Stimulated activated CD8-positive, alpha-beta memory T cell treated with anti-CD3 and anti-CD28 coated beads, Interleukin-7, amount 100 ng/mL, for 1 hour (primary cell): ENCODE data around the gene URAD.

Experiments used
- DNase-seq, 2 donors: peaks; one replicate each; pipeline ENCODE4 v3.0.0-alpha.2; 2020; ENCODE audit warnings: low read depth in 2 of 2

The URAD gene

DNA sequence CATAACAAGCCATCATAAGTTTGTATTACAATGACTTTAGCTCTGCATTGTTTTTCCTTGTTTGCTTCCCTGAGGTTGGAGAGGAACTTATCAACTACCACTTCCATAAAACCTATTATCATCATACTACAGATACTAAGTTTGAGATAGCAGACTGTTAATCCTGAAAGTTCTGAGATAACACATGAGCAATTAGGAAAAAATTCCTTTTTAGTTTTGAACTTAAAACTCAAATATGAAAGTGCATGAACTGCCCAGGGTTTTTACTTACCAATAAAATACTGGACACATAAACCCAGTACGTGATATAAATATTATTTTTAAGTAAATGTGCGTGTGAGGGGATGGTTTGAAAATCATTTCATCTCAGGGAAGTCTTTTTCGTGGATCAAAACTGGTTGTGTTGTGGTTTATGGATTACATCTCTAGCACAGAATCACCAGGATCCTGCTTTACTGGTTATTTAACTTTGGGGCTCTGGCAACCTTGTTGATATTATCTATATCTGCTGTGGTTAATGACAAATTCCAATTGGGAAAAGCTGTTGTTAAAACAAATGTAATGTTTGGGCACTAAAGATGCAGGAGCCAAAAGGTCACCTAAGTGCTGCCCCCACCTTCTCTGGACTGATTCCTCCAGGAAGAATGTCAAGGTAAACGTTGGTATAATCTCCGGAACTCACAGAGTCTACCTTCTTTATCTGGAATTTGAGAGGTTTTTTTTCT, 31.8 kb downstream of the URAD start:
- DNase-seq, result no peak

DNA sequence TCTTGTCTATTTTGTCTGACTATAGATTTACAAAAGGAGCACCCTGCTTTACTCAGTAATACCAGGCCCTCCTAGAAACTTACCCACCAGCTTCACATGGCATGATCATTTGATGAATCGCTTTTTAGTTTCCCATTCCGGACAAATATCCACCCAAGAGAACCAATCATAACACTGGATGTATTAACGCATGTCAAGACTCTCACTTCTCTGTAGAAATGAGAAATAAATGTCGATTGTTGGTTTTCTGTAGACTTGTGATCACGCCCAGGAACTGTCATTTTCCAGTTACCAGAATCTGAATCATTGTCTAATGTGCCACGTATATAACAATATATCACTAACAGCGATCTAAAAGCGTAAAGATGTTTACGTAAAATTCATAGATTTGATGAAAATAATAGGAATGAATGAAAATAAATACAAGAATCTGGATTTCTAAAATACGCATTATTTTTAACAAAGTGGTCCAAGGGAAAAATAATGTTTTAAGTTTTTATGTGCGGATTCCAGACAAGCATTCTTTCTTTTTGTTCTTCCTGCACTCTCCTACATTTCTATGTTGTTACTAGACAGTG, 33.4 kb downstream of the URAD start:
- no peak for DNase-seq

DNA sequence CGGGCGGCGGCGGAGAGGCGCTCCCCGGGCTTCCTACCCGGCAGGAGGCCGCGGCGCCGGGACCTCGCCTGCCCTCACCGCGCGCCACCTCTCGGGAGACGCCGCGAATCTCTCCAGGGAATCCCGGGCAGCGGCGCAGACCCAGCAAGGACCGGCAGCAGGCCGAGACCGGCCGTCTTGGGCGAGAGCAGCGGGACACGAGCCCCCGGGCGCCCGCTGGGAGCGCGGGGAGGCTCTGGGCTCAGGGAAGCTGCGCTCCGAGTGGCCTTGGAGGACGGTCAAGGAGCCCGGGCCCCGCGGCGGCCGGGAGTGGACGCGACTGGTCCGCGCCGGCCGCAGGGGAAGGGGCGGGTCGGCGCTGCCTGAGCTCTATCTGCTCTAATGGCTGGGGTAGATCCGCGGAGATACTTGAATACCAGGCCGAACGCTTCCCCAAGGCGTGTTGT, 34.1 kb downstream of the URAD start:
- DNase-seq, result no peak

- DNase-seq, result peak in 1 of 2 donors; percentile 30
Observed at GRCh38 chr13:27953676-27954405, 34.7 kb downstream of the URAD start.

GRCh38 chr13:27952876-27953675, 35.4 kb downstream of the URAD start:
- DNase-seq, result no peak

DNA sequence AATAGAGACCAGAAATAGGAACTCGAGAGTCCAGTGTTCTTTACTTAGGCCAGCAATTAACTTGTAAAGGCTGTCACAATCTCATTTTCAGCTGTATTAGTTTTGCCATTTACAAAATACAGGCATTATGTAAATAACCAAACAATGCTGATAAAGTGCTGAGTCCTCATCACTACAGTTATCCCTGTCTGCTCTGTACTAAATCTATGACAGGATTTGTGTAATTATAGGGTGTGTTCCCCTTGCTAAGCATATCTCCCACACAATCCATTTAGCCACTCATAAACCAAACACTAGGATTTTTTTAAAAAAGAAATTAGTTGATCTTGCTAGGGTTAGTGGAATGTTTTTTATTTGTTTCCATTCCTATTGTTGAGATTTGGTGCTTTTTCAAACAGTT, 45.5 kb downstream of the URAD start:
- DNase-seq, result no peak

DNA sequence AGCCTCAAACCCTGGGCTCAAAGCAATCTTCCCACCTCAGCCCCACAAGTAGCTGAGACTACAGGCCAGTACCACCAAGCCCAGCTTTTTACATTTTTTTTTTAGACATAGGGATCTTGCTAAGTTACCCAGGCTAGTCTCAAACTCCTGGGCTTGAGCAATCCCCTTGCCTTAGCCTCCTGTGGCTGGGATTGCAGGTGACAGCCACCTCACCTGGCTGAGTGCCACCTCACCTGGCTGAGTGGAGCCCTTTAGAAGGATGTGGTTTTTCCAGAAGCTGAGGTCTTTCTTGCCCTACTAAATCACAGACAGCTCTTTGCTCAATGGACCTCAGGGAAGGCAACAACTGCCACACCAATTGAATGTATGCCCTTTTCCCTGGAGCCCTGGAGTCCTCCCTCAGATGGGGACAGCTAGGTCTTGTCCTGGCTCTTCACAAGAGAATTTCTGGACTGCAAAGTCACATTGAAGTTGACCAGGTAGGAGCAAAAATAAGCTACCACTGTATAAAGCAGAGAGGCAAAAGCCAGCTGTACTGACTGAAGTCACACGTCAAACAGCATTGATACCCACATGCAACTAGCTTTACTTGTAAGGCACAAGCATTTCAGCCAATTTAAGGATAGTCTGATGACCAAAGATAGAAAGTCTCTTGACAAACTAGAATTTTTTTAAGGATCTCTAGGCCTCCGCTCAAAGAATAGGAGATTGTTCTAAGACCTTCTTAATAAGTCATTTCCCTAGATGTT, 54.7 kb downstream of the URAD start:
- no peak for DNase-seq

DNA sequence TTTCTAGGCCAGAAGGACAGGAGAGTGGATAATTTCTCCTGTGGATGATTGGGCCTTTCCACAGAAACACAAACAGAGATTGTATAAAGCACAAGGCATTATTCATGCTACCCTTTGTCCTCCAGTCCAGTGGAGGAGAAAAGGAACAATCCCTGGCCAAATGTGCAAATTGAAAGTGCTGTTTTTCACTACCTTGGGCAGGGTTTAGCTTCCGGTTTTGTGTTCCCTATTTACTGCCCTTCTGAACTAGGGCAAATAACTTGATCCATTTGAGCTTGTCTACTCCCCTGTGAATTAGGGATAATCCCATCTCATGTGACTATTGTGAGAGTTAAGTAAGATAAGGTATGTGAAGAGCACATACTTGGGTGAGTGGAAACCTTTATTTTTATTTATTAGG, 55.4 kb downstream of the URAD start:
- DNase-seq, result no peak

DNA sequence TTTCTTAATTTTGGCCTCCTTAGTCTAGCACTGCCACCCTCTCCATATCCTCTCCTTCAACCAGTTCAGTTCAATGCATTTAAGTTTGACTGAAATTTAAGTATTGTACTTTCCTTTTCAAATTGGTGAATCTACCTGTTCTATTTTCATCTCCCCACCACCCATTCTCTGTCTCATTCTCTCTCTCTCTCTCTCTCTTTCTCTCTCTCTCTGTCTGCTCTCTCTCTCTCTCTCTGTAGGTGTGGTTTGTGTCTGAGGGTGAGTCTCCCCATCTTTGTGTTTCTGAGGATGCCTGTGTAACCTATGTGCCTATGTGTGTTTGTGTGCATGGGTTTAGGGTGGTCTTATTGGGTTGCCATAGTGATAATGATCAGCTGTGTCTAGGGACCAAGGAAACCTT, 58.6 kb downstream of the URAD start:
- no peak for DNase-seq

DNA sequence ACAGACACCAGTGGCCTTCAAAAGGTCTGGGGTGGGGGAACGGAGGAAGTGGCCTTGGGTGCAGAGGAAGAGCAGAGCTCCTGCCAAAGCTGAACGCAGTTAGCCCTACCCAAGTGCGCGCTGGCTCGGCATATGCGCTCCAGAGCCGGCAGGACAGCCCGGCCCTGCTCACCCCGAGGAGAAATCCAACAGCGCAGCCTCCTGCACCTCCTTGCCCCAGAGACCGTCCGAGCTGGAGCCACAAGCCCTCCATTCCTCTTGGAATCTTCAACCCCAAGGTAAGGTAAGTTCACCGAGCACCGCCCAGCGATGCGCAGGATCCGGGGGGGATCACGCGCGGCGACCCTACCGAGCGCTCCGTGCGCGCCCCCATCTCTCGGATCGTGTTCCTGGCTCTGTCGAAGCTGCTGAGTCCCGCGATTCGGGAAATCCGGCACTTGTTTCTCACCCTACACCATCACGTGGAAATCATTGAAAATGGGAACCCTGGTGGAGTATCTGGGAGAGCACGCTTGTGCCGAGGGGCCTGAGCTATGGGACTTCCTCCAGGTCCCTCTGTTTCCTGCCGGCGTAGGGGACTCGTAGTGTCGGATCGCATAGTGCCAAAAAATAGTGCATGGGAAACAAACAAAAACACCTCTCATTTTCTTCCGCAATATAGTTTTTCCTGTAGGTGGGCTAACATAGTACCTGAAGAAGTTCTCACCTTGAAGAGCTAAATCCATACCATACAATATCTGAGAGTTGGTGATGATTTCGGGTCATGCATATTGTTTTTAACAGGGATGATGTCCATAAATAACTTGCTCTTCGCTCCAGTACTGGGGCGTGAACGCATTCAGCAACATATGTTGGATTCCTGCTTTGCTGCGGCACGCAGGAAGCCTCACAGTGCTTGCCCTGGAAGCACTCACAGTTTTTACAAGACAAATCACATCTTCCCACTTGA, 59.4 kb downstream of the URAD start:
- DNase-seq, result no peak

- no peak for DNase-seq
Observed at GRCh38 chr13:27928353-27928804, 60.1 kb downstream of the URAD start.
